ENCODE data around the gene MSANTD2.

MSANTD2 gene

GRCh38 chr11:124800226-124800929 lies at the start of gene MSANTD2:
Gene MSANTD2, minus strand, starts transcription at chr11:124800406. Its CDS starts 26 bp downstream, at chr11:124800380.
- DNase-seq, result peak; percentile 83

DNA sequence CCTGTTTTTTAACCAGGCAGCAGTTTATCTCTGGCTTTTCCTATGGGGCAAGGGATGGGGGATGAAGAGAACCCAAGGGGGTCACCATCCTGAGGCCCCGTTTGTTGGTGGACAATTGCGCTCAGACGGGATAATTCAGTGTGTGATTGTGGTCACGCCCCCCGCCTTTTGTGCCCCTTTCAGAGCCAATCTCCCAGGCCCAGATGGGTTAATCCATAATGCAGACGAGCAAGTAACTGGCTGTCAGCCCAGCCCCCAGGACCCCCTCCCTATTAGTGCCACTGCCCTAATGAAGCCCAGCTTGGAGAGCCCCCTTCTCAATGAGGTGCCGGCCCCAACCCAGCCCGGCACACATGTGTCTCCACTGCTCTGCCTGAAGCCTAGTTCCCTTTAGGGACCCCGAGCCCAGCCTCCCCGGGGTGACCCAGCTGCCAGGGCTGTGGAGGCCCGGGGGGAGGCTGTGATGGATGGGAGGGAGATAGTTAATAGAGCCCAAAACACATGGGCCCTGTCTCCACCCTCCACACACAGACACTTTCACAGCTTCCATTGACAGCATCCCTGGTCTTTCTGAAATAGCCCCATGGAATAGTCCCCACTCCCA lies 46.0 kb upstream of the MSANTD2 start:
- no peak for DNase-seq

DNA sequence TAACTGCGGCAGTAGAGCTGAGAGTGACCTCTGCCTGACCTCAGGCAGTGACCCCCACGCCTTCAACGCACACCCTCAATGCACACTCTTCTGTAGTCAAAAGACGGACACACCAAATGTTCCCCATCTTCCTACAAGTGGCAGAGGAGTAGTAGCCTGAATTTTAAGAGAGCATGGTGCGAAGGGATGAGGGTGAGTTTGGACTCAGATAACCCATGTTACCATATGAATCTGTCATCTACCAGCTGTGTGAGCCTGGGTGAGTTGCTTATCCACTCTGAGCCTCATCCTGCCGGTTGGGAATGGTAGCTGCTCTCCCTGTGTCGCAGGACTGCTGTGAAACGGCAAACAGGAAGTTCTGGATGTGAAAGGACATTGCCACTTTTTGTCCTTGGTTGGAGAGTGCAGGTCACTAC lies 44.5 kb upstream of the MSANTD2 start:
- DNase-seq, result no peak

GRCh38 chr11:124843616-124843910 lies 43.4 kb upstream of the MSANTD2 start:
- DNase-seq, result no peak

GRCh38 chr11:124842305-124842704 lies 42.1 kb upstream of the MSANTD2 start:
- no peak for DNase-seq

DNA sequence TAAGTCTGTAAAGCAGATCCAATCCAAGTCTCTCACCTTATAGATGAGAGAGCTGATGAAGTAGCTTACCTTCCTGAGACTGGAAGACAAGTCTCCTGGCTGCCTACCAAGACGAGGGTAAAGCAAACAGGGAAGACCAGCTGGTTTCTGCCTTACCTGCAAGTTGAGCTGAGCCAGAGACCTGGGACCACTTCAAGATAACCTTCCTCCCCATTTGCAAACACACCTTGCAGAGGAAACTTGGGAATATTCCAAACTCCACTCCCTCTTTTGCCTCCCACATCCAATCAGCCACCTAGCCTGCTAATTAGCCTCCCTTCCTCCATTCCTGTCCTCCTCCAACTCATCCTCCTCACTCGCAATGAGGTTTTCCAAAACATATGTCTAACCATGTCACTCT lies 41.6 kb upstream of the MSANTD2 start:
- no peak for DNase-seq

- DNase-seq, result peak; percentile 15
Measured at GRCh38 chr11:124841201-124841600, 41.0 kb upstream of the MSANTD2 start.

DNA sequence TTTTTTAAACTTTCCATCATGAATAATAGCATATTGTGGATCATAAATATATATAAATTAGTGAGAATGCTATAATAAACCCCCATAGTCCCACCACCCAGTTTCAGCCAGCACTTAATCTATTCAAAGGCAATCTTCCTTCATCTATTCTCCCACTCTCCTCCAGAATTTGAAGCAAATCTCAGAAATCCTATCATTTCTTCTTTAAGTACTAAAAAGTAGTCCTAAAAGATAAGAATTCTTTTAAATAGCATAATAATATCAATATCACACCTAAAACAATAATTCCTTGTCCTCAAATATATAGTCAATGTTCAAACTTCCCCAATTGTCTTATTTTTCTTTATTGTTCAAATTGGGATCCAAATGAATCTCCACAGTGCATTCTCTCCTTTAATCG lies 40.5 kb upstream of the MSANTD2 start:
- DNase-seq, result no peak

DNA sequence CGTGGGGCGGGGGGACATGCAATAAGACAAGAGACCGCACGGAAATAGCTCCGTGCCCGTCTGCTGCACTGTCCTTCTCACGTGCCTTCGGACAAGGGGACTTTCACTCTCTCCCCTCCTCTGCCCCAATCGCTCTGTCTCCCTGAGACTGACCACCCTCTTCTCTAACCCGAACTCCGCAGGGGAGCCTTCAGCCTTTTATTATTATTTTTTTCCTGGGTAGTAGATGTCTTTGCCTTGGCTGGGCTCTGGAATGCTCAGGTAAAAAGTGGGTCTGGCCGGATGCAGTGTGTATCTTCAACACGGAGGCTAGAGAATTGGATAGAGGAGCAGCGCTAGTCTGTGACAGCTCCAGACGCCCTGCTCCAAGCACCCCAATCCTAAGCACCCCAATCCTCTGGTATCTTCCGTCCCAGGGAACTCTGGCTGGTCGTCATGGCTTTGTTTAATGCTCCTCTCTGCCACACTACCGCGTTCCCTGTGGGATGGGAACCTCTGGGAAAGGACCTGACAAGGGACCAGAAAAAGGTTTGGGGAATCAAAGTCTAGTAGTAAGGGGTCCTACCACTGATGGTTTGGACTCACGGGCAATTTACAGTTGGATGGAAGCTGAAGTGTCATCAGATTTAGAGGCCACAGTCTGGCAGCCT lies 39.9 kb upstream of the MSANTD2 start:
- no peak for DNase-seq

DNA sequence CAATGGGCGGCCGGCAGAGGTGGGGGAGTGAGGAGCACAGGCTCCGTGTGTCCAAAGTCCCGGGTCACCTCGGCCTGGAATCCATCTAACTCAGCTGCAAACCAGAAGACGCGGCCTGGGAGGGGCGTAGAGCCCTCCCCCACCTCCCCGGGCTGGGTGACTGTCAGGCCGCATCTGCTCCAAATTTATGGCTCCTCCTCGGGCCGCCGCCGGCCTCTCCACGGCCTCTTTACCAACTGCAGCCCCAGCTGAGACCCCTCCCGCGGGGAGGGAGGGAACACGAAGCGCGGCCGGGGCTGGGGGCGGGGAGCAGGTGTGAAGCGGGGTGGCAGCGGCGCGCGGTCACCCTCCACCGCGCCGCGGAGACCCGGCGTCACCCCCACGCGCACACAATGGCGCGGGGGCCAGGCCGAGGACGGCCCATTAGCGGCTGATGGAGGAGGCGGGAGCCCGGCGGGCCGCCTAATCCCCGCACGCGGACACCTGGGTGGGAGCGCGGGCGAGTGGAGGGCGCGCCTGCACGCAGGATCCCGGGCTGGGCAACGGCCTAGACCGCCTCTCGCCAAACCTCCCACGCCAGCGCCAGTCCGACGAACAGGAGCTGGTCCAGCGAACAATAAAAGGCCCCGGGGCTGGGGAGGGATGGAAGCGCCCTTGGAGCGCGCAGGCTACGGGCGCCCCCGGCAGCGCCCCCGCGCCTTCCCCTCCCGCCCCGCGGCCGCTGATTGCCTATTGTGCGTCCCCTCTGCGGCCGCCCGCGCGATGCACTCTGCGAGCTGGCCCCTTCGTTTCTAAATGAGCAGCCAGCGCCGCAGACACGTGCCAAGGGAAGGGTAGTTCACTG lies 39.1 kb upstream of the MSANTD2 start:
- DNase-seq, result no peak

- DNase-seq, result no peak
Measured at GRCh38 chr11:124838805-124839127, 38.6 kb upstream of the MSANTD2 start.

GRCh38 chr11:124837491-124837856 lies 37.3 kb upstream of the MSANTD2 start:
- DNase-seq, result peak; percentile 81

- DNase-seq, result no peak
Measured at GRCh38 chr11:124835918-124836317, 35.7 kb upstream of the MSANTD2 start.

DNA sequence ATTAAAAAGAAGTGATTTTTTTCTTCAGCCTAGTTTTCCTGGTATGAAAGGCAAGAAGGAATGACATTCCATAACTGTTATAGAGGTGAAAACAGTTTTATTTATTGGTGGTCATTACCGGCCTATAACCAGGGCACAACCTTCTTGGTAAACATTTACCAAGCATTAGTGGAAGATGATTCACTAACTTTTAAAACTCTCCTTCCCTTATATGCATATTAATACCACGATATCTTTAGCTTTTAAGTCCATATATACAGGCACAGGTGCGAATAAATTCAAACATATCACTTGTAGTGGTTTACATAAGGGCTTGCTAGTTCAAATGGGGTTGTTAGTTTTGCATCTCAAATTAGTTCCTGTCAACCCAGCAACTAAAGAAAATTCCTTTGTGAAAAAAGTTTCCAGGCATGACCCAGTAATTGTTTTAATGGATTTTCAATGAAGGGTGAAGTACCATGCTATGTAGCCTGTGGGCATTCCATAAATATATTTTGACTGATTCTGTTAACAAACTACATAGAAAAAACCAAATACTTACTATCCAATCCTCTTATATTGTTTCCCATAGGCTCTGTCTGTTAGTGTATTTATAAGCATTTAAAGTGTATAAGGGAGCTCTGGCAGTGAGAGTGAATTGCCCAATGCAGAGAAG lies 34.4 kb upstream of the MSANTD2 start:
- DNase-seq, result no peak

- DNase-seq, result no peak
Measured at GRCh38 chr11:124832571-124832970, 32.4 kb upstream of the MSANTD2 start.

- DNase-seq, result no peak
Measured at GRCh38 chr11:124831897-124832296, 31.7 kb upstream of the MSANTD2 start.

GRCh38 chr11:124830749-124831148 lies 30.5 kb upstream of the MSANTD2 start:
- DNase-seq, result no peak

DNA sequence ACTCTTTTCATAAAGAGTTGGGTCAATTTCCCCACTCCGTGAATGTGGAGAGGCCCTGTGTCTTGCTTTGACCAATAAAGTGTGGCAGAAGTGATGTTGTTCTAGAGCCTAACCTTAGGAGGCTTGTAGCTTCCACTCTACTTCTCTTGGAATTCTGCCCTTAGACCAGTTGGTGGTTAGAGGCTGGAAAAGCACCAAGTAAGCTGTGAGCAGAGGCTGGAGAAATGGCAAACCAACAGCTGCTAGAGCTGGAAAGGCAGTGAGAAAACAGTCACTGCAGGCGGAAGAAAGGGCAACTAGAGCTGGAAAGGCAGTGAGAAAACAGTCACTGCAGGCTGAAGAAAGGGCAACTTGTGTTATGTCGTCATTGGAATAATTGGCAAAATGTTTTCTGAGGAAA lies 29.8 kb upstream of the MSANTD2 start:
- no peak for DNase-seq

DNA sequence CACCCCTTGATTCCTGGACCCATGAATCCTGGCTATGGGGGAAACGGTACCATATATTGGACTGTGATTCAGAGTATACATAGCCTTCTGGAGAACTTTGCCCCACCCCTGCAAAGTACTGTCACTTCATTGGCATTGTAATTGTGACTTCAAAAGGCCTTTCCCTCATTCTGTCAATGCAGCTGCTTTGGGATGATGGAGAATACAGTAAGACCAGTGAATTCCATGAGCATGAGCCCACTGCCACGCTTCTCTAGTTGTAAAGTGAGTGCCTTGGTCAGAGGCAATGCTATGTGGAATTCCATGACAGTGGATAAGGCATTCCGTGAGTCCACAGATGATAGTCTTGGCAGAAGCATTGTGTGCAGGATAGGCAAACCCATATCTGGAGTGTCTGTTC lies 25.7 kb upstream of the MSANTD2 start:
- DNase-seq, result no peak

- no peak for DNase-seq
Measured at GRCh38 chr11:124823512-124824376, 23.5 kb upstream of the MSANTD2 start.

DNA sequence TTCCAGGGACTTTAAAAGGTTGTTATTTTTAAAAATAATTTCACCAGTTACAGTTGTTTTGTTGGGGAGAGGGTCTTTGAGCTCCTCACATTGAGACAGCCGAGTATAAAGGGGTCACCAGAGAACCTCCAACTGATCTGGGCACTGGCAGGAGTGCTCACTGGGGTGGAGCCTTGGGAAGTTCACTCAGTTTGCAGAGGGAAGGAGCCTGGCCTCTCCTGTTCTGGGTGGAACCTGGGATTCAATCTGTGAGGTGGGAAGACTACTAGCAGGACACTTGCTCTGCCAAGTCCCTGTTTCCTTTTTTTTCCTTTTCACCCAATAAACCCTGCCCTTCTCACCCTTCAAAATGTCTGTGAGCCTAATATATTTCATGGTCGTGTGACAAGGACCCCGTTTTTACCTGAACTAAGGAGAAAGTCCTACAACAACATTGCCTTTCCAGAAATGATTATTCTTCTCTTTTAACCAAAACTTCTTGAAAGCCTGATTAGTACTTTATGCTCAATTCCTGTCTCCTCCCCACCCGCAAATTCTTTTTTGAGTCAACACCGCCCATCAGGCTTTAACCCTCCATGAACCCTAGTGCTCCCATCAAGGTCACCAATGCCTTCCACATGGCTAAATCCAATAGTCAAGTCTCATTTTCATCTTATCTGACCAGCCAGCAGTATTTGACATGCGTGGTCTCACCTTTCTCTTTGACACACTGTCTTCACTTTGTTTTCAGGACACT lies 22.0 kb upstream of the MSANTD2 start:
- no peak for DNase-seq

GRCh38 chr11:124817036-124817435 lies 16.8 kb upstream of the MSANTD2 start:
- DNase-seq, result no peak
